MM.1S (cell line): ENCODE results near the gene PRSS56.

ENCODE experiments used
- EZH2 ChIP-seq: fragments of 300-600 bp; sonication (generic); optimal IDR thresholded peaks from 2 replicates; pipeline ENCODE3; 2017; ENCODE audit warnings: low read depth, mild to moderate bottlenecking, antibody characterized with exemption, low read length, mixed read lengths
- TF ChIP-seq, protein P1 (sequence below): fragments of 300-600 bp; sonication (generic); IDR thresholded peaks from 2 replicates; pipeline ENCODE4 v1.5.1; 2016; ENCODE audit warnings: antibody characterized with exemption, low read length, mixed read lengths

DNA sequence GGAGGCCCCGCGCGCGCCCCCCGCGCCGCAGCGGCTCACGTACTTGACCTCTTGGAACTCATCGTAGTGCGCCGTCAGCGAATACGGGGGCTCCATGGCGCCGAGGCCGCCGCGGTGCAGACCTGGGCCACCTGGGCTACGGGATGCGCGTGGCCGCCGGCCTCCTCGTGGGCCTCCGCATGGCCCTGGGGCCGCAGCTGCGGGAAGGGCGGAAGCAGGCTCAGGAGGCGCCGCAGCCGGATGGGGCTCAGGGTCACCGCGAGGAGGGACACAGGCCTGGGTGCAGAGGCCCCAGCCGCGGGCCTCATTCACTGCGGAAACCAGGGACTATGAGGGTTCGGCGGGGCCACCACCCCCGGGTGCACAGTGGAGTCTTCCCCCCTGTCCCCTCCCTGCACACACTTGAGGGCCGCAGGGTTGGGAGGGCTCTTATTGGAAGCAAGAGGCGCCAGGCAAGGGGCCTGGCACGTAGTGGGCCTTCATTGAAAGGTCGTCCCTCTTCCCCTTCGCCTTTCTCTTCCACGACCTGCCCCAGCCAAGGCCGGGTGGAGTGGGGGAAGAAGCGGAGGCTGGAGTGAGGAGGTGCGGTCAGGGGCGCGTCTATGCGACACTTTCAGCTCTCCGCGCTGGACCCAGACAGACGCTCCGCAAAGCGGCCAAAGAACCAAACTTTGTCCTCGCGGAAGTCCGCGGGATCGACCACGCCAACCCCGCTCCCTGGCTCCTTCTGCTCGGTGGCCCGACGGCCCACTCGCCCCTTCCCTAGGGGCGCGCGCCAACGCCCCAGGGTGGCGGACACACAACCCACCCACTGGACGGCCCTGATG, 33.4 kb upstream of the PRSS56 start:
- TF ChIP-seq EZH2, result no peak
- TF ChIP-seq, protein P1, sequence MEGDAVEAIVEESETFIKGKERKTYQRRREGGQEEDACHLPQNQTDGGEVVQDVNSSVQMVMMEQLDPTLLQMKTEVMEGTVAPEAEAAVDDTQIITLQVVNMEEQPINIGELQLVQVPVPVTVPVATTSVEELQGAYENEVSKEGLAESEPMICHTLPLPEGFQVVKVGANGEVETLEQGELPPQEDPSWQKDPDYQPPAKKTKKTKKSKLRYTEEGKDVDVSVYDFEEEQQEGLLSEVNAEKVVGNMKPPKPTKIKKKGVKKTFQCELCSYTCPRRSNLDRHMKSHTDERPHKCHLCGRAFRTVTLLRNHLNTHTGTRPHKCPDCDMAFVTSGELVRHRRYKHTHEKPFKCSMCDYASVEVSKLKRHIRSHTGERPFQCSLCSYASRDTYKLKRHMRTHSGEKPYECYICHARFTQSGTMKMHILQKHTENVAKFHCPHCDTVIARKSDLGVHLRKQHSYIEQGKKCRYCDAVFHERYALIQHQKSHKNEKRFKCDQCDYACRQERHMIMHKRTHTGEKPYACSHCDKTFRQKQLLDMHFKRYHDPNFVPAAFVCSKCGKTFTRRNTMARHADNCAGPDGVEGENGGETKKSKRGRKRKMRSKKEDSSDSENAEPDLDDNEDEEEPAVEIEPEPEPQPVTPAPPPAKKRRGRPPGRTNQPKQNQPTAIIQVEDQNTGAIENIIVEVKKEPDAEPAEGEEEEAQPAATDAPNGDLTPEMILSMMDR, result no peak
